Upper lobe of left lung (tissue), 6 donors: ENCODE data around the gene MUC15. TPM values are rescaled to one million over a fixed set of nuclear protein-coding genes. Genes with fewer than 3 reads are reported as not detected.
"Not testable (repeated sequence)": the region's sequence is repeated elsewhere in the genome, so short reads cannot be mapped to it uniquely, and the experiment has no call there.

ENCODE experiments used
- ATAC-seq, 2 donors: fragments of 200-7000 bp; cut with Tn5 transposase; one replicate each; pipeline ENCODE4 v1.9.1; 2022; ENCODE audit warnings: mild to moderate bottlenecking in 2 of 2, moderate library complexity in 2 of 2; ENCODE audit not compliant: low FRiP score in 2 of 2
- DNase-seq, 2 donors: peaks; one replicate each; pipeline ENCODE4 v3.0.0-alpha.2; 2019 to 2020
- H3K27ac ChIP-seq, 4 donors: fragments of 200-600 bp; sonication (generic); one replicate each; pipeline ENCODE4 v1.5.1; 2016 to 2019
- H3K27me3 ChIP-seq, 4 donors: fragments of 200-600 bp; sonication (generic); one replicate each; pipeline ENCODE4 v1.5.1; 2017 to 2019
- H3K36me3 ChIP-seq, 4 donors: fragments of 200-600 bp; sonication (generic); one replicate each; pipeline ENCODE4 v1.5.1; 2016 to 2019
- H3K4me1 ChIP-seq, 4 donors: fragments of 200-600 bp; sonication (generic); one replicate each; pipeline ENCODE4 v1.5.1; 2018 to 2019
- H3K4me3 ChIP-seq, 4 donors: fragments of 200-600 bp; sonication (generic); one replicate each; pipeline ENCODE4 v1.5.1; 2017 to 2019; ENCODE audit warnings: mild to moderate bottlenecking in 2 of 4, moderate library complexity in 1 of 4
- H3K9me3 ChIP-seq, 4 donors: fragments of 200-600 bp; sonication (generic); one replicate each; pipeline ENCODE4 v1.5.1; 2018 to 2019
- EP300 ChIP-seq, 4 donors: sonication (generic); formaldehyde crosslinking; IDR thresholded peaks; one replicate each; pipeline ENCODE4 v1.5.1; 2017; ENCODE audit warnings: antibody characterized with exemption in 4 of 4, control low read depth in 2 of 4
- POLR2A ChIP-seq, 4 donors: fragments of 450-650 bp; IDR thresholded peaks; one replicate each; pipeline ENCODE4 v1.5.1; 2016 to 2017; ENCODE audit warnings: antibody characterized with exemption in 4 of 4, mild to moderate bottlenecking in 2 of 4
- POLR2AphosphoS5 ChIP-seq, 2 donors: sonication (generic); formaldehyde crosslinking; IDR thresholded peaks; one replicate each; pipeline ENCODE4 v1.5.1; 2017; ENCODE audit warnings: antibody characterized with exemption in 2 of 2
- WGBS, 2 donors: methylation state at CpG; one replicate each; pipeline ENCODE4 v1.1.5; 2017 to 2018; 5-methylcytosine and 5-hydroxymethylcytosine counted together
- total RNA-seq, 6 donors: library from RNA; depleted of rRNA in 4 of 6; stranded (reverse); fragments of >200 nt in 4 of 6; gene quantifications; one replicate each; pipeline versions ENCODE4 v1.1.0 to v1.2.1, GENCODE V29; 2016 to 2021
- TF ChIP-seq, protein P1 (sequence below), 6 experiments: fragments of 450-650 bp in 4 of 6; fragments of 200-600 bp in 2 of 6; sonication (generic) in 2 of 6; IDR thresholded peaks; one replicate each; pipeline ENCODE4 v1.5.1; 2016 to 2019; ENCODE audit warnings: antibody characterized with exemption in 6 of 6
- donor health status: DM: no; HTN: no; CAD: no; lungs with moderate emphysema.
- donor health status: DM: no; HTN: yes; CAD: no; lungs with severe emphysema.

MUC15 gene
- total RNA-seq, 6 donors from 2014 or later = 3.9 to 64.3 (median 13.3) TPM

DNA sequence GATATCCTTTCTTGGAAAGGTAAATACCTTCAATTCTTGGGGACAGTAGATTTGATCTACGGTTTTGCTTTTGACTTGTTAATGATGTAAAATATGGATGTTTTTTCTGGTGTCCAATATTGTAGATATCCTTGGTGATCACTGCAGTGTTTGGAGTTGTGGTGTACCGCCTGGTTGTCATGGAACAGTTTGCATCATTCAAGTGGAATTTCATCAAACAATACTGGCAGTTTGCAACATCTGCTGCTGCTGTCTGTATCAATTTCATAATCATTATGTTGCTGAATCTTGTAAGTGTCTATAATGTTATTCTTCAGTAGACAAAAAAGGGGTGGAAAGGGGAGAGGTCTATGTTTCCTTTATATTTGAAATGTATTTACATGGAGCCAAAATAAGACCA lies 27.4 kb upstream of the MUC15 start:
- no peaks in the 10 kb centered on the region for H3K9me3 ChIP-seq
- H3K4me1 ChIP-seq = no peaks in the 10 kb centered on the region
- TF ChIP-seq, protein P1, sequence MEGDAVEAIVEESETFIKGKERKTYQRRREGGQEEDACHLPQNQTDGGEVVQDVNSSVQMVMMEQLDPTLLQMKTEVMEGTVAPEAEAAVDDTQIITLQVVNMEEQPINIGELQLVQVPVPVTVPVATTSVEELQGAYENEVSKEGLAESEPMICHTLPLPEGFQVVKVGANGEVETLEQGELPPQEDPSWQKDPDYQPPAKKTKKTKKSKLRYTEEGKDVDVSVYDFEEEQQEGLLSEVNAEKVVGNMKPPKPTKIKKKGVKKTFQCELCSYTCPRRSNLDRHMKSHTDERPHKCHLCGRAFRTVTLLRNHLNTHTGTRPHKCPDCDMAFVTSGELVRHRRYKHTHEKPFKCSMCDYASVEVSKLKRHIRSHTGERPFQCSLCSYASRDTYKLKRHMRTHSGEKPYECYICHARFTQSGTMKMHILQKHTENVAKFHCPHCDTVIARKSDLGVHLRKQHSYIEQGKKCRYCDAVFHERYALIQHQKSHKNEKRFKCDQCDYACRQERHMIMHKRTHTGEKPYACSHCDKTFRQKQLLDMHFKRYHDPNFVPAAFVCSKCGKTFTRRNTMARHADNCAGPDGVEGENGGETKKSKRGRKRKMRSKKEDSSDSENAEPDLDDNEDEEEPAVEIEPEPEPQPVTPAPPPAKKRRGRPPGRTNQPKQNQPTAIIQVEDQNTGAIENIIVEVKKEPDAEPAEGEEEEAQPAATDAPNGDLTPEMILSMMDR (IDR thresholded peaks at IDR 0.05) = no peak
- no peak for TF ChIP-seq POLR2AphosphoS5 (IDR thresholded peaks at IDR 0.05)
- TF ChIP-seq POLR2A (IDR thresholded peaks at IDR 0.05) = no peak
- TF ChIP-seq EP300 (IDR thresholded peaks at IDR 0.05) = no peak
- ATAC-seq (no peak), DNase-seq (no peak)
- 67 to 85% methylated on average over 2 of the region's 2 CpGs for WGBS, 2 donors
- H3K36me3 ChIP-seq = no peaks in the 10 kb centered on the region
- H3K4me3 ChIP-seq = no peak overlapping the region
- no peak overlapping the region for H3K27ac ChIP-seq
- no peaks in the 10 kb centered on the region for H3K27me3 ChIP-seq

DNA sequence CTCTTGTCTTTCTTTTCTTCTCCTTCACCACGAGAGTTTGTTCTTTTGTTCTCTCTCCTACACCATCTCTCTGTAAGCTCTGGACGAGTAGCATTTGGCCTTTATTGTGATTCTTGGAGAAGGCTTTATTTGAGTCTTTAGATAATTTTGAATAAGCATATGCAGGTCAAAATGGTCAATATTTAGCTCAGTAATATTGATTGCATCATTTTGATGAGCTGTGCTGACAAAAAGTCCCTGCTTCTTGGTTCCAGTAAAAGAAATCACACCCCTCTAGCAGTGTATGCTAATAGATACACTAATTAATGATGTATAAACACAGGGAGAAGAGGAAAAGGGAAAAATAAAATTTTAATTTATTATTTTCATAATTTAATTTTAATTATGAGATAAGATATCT lies 25.8 kb upstream of the MUC15 start:
- H3K27ac ChIP-seq = no peak overlapping the region
- no peaks in the 10 kb centered on the region for H3K27me3 ChIP-seq
- H3K4me3 ChIP-seq = no peak overlapping the region
- no peaks in the 10 kb centered on the region for H3K36me3 ChIP-seq
- H3K9me3 ChIP-seq = no peaks in the 10 kb centered on the region
- DNase-seq (no peak), ATAC-seq (no peak)
- whole genome bisulfite sequencing, 2 donors = 70 to 77% methylated on average over 2 of the region's 2 CpGs
- no peaks in the 10 kb centered on the region for H3K4me1 ChIP-seq
- no peak for TF ChIP-seq POLR2A (IDR thresholded peaks at IDR 0.05)
- TF ChIP-seq, protein P1 (IDR thresholded peaks at IDR 0.05) = no peak
- no peak for TF ChIP-seq POLR2AphosphoS5 (IDR thresholded peaks at IDR 0.05)
- no peak for TF ChIP-seq EP300 (IDR thresholded peaks at IDR 0.05)

DNA sequence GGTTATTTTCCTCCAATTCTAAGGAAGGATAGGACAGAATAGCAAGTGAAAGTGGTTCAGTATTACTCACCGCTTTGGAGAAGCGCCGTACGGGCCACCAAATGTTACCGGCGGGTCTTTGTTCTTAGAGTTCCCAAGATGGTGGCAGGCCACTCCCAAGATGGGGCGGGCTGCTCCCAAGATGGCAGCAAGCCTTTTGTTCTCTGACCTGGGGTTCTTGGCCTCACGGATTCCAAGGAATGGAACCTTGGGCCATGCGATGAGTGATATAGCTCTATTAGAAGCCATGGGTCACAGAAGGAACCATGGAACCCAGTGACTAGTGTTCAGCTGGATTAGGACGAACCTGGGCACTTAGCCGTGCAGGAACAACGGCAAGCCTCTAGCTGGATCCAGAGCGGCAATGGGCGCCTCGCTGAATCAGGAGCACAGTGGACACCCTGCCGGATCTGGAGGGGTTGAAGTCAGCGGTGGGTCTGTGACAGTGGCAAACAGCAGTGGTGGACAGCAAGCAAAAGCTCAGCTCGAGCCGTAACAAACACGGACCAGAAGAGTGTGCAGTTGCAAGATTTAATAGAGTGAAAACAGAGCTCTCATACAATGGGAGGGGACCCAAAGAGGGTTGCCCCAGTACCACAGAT lies 25.1 kb upstream of the MUC15 start:
- peak in 1 of 2 donors; percentile 23 for DNase-seq
- WGBS, 2 donors = 94 to 95% methylated on average over 11 to 17 of the region's 20 CpGs
- not testable (repeated sequence) for ATAC-seq, H3K4me3 ChIP-seq, H3K27me3 ChIP-seq, H3K9me3 ChIP-seq, H3K4me1 ChIP-seq, H3K27ac ChIP-seq, H3K36me3 ChIP-seq

DNA sequence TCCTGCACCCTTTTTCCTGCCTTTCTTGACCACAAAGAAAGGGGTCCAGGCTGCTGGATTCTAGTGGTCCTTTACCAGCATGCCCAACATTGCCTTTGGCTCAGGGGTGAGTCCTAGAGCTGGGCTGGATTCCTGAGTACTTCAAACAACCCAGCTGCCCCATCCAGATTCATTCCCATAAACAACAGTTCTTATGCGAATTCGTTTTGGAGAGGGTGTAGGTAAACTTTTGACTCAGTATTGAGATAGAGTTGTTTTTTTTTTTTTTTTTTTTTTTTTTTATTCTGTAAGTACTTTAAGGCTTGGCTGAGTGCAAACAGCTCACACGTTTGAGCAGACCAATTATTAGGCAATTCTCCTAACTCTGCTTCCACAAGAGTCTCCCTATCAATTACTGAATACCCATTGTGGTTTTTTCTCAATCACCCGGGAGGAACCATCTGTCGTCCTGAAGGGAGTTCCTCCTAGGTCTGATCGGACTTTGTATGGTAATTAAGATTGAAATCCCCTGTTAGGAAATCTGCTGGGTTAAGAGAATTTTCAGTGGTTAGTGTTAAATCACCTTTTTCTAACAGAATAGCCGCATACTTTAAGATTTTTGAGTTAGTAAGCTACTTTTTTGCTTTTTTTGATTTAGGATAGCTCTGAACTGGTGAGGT lies 23.3 kb upstream of the MUC15 start:
- H3K4me3 ChIP-seq = not testable (repeated sequence)

DNA sequence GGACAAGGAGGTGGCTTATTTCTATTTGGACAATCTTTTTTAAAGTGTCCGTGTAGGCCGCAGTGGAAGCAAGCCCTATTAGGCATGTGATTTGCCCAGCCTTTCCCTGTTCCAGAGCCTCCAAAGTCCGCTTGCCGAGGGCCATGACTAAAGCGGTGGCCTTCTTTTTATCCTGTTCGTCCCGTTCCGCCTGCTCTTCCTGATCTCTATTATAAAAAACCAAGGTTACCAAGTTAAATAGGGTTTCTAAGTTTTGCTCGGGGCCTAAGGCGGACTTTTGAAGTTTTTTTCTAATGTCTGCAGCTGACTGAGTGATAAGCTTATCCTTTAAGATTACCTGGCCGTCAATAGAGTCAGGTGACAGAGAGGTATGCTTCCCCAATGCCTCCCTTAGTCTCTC lies 21.6 kb upstream of the MUC15 start:
- Histone ChIP-seq H3K9me3 (no peaks in the 10 kb centered on the region), H3K27me3 (no peaks in the 10 kb centered on the region), H3K4me3 (no peak overlapping the region), H3K4me1 (no peaks in the 10 kb centered on the region), H3K27ac (no peak overlapping the region), H3K36me3 (no peaks in the 10 kb centered on the region)
- TF ChIP-seq, protein P1 (IDR thresholded peaks at IDR 0.05) = no peak
- TF ChIP-seq POLR2AphosphoS5 (IDR thresholded peaks at IDR 0.05) = no peak
- ATAC-seq (no peak), DNase-seq (no peak)
- WGBS, 2 donors = 93 to 95% methylated on average over 11 of the region's 11 CpGs

More for the DNA sequence above, 23.3 kb upstream of the MUC15 start:
- DNase-seq, H3K4me1 ChIP-seq, H3K36me3 ChIP-seq, ATAC-seq, H3K27me3 ChIP-seq, H3K9me3 ChIP-seq, H3K27ac ChIP-seq: not testable (repeated sequence)
- WGBS, 2 donors = 33 to 34% methylated on average over 7 of the region's 7 CpGs

DNA sequence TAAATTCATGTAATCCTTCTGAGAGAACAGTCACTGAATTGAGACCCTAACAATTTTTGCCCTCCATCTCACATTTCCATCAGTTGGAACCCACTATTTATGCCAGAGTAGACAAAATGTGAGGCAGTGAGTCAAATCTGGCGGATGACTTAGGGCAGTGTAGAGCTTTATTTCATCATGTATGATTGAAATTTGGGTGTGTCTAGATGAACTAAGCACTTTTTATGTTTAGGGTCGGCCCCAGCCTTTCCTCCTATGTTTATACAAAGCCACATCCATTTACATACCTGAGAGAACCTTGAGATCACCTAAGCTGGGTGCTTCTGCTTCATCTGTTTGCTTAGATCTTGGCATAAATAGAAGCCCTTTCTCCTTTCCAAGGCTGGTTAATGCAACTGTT lies 15.0 kb upstream of the MUC15 start:
- H3K27me3 ChIP-seq = no peaks in the 10 kb centered on the region
- H3K36me3 ChIP-seq = no peaks in the 10 kb centered on the region
- no peak for DNase-seq
- no peaks in the 10 kb centered on the region for H3K9me3 ChIP-seq
- WGBS, 2 donors = 65 to 75% methylated on average over 2 of the region's 2 CpGs
- no peak overlapping the region for H3K4me3 ChIP-seq
- ATAC-seq = no peak
- H3K27ac ChIP-seq = no peak overlapping the region
- TF ChIP-seq POLR2A (IDR thresholded peaks at IDR 0.05) (no peak), EP300 (IDR thresholded peaks at IDR 0.05) (no peak), POLR2AphosphoS5 (IDR thresholded peaks at IDR 0.05) (no peak)
- TF ChIP-seq, protein P1 (IDR thresholded peaks at IDR 0.05) = no peak
- no peaks in the 10 kb centered on the region for H3K4me1 ChIP-seq
